HepG2 (cell line): Measurements from ENCODE around the gene SFT2D2. TPM values are rescaled to one million over a fixed set of nuclear protein-coding genes. Genes with fewer than 3 reads are reported as not detected.

ENCODE experiments used
- CHCHD3 ChIP-seq: sonication (generic); formaldehyde crosslinking; IDR thresholded peaks from 2 replicates; pipeline ENCODE4 v1.8.0; 2022; ENCODE audit warnings: mild to moderate bottlenecking, missing genetic modification reagents, moderate library complexity
- MTERF4 ChIP-seq: sonication (generic); formaldehyde crosslinking; IDR thresholded peaks from 2 replicates; pipeline ENCODE4 v1.8.0; 2023; ENCODE audit warnings: mild to moderate bottlenecking, missing genetic modification reagents
- NFIB ChIP-seq: sonication (generic); formaldehyde crosslinking; IDR thresholded peaks from 2 replicates; pipeline ENCODE4 v1.9.0; 2021; ENCODE audit warnings: missing genetic modification reagents, mild to moderate bottlenecking, borderline replicate concordance
- ZMAT3 ChIP-seq: sonication (generic); formaldehyde crosslinking; conservative IDR thresholded peaks from 2 replicates; pipeline ENCODE4 v1.7.0; 2021; ENCODE audit warnings: missing genetic modification reagents
- ZNF747 ChIP-seq: sonication (generic); formaldehyde crosslinking; IDR thresholded peaks from 2 replicates; pipeline ENCODE4 v1.8.1; 2023; ENCODE audit warnings: missing genetic modification reagents, mild to moderate bottlenecking, borderline replicate concordance
- polyA plus RNA-seq, 8 experiments: library from polyadenylated mRNA; depleted of rRNA in 3 of 8; stranded (reverse) in 7 of 8; unstranded in 1 of 8; fragments of >200 nt; fragmentation: Illumina TruSeq in 4 of 8; extraction: Trizol in 4 of 8; gene quantifications; 2 replicates each; pipeline versions ENCODE4 v1.2.1 to v1.2.3, GENCODE V29; 2011 to 2016; ENCODE audit warnings: low read depth in 4 of 8, missing spikeins in 1 of 8, mixed read lengths in 1 of 8; ENCODE audit not compliant: insufficient read depth in 1 of 8
- total RNA-seq, 5 experiments: library from RNA; depleted of rRNA; stranded (reverse); fragments of >200 nt; fragmentation: Illumina TruSeq; extraction: Trizol; gene quantifications; 2 replicates each; pipeline ENCODE4 v1.2.3, GENCODE V29; 2016; ENCODE audit warnings: low read depth in 1 of 5
- TF ChIP-seq, protein P1 (sequence below): sonication (generic); formaldehyde crosslinking; IDR thresholded peaks from 2 replicates; pipeline ENCODE4 v1.4.0; 2020; ENCODE audit warnings: mild to moderate bottlenecking, missing genetic modification reagents

Gene SFT2D2
- total and polyA plus RNA-seq, 2 of the 13 experiments (the other 11 are each of a cell fraction or from before 2014, with no cell fraction given): 10.0 to 28.8 TPM

DNA sequence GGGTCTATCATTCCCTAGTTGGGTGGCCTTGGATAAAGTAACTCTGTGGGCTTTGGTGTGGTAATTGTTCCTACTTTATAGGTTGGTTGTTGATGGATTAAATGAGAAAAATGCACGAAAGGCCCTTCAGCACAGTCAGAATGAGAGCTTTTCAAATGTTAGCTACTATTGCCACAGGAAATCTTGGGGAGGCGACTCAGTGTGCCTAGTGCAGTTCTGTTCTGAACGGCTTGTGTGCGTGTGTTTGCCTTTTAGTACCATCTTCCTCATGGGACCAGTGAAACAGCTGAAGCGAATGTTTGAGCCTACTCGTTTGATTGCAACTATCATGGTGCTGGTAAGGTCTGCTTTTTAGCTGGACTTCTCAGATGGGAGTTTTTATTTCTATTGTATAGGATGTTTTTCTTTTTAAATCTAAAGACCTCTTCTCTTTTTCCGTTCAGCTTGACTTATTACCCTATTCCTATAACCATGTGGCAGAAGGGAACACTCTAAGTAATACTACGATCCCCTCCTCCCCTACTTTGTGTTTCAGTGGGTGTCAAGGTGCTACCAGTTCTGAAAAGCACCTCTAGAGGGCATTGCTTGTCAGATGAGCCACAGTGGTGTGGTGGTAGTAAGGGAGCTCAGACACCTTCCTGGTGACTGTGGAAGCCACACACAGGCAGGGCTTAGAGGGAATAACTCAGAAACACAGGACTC, 9.2 kb downstream of the SFT2D2 start (continued):
- TF ChIP-seq MTERF4 (no peak), NFIB (no peak), ZMAT3 (CRISPR knock-in tag) (no peak), ZNF747 (no peak), CHCHD3 (CRISPR knock-in tag) (no peak)
- TF ChIP-seq, protein P1, sequence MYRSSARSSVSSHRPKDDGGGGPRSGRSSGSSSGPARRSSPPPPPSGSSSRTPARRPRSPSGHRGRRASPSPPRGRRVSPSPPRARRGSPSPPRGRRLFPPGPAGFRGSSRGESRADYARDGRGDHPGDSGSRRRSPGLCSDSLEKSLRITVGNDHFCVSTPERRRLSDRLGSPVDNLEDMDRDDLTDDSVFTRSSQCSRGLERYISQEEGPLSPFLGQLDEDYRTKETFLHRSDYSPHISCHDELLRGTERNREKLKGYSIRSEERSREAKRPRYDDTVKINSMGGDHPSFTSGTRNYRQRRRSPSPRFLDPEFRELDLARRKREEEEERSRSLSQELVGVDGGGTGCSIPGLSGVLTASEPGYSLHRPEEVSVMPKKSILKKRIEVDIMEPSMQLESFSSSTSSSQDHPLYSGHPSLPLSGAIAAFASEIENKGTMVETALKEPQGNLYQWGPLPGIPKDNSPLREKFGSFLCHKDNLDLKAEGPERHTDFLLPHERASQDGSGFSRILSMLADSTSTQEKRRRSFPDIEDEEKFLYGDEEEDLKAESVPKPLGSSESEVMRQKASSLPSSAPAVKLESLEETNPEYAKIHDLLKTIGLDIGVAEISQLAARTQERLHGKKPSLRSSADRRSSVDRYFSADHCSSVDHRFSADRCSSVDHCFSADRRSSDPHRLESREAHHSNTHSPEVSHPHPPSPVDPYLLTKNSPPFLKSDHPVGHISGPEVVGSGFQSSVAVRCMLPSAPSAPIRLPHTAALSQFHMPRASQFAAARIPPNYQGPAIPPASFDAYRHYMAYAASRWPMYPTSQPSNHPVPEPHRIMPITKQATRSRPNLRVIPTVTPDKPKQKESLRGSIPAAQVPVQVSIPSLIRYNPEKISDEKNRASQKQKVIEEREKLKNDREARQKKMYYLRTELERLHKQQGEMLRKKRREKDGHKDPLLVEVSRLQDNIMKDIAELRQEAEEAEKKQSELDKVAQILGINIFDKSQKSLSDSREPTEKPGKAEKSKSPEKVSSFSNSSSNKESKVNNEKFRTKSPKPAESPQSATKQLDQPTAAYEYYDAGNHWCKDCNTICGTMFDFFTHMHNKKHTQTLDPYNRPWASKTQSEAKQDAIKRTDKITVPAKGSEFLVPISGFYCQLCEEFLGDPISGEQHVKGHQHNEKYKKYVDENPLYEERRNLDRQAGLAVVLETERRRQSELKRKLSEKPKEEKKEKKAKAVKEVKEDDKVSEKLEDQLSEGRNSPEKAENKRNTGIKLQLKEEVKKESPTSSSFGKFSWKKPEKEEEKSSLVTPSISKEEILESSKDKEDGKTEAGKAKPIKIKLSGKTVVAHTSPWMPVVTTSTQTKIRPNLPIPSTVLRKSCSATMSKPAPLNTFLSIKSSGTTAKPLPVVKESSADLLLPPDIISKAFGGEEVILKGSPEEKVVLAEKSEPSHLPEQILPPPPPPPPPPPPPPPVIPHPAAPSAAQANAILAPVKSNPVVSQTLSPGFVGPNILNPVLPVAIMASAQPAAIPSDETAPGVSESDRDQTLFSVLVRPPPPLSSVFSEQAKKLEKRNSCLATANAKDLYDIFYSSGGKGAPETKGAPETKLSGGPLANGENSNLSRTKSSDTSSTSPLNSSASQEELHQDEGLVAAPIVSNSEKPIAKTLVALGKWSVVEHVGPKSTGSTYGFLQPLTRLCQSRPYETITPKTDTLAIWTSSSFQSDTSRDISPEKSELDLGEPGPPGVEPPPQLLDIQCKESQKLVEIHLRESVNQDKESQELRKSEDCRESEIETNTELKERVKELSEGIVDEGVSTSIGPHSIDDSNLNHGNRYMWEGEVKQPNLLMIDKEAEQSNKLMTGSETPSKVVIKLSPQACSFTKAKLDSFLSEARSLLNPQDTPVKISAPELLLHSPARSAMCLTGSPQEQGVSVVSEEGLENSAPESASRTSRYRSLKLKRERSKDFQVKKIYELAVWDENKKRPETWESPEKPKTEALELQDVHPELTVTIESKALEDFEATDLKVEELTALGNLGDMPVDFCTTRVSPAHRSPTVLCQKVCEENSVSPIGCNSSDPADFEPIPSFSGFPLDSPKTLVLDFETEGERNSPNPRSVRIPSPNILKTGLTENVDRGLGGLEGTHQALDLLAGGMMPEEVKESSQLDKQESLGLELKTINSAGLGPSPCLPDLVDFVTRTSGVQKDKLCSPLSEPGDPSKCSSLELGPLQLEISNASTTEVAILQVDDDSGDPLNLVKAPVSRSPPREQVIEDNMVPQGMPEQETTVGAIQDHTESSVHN (CRISPR knock-in tag): no peak
